NB4 (cell line): ENCODE results near the gene CSAD.

Source experiments
- DNase-seq: peaks from one replicate; pipeline ENCODE4 v3.0.0; 2010; ENCODE audit warnings: low read depth
- H3K4me3 ChIP-seq: one replicate; pipeline ENCODE4 v1.5.1; 2011; ENCODE audit warnings: mild to moderate bottlenecking, low read depth, low read length, moderate library complexity
- MAX ChIP-seq: IDR thresholded peaks from 2 replicates; pipeline ENCODE4 v1.6.1; 2011; ENCODE audit warnings: low read depth, low read length
- MYC ChIP-seq: IDR thresholded peaks from 2 replicates; pipeline ENCODE4 v1.6.1; 2011; ENCODE audit warnings: low read depth, low read length
- POLR2A ChIP-seq: IDR thresholded peaks from 2 replicates; pipeline ENCODE4 v1.6.1; 2011; ENCODE audit warnings: mild to moderate bottlenecking; ENCODE audit not compliant: insufficient read length; ENCODE audit errors: extremely low read depth
- TF ChIP-seq, protein P1 (sequence below): IDR thresholded peaks from one replicate; pipeline ENCODE4 v1.5.1; 2012; ENCODE audit warnings: low read depth, low read length

The CSAD gene

DNA sequence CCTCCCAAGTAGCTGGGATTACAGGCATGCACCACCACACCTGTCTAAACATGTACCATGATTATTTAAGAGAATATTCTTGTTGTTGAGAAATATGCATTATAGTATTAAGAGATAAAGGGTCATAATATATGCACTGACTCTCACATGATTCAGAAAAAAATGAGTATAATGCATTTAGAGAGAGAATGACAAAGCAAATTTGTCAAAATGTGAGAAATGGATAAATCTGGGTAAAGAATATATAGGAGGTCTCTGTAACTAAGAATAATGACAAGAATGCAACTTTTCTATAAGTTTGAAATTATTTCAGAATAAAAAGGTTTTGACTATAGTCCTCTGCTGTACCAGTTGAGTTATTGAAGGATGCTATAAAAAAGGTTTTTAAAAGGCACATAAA is 28.3 kb downstream of the CSAD start:
- TF ChIP-seq POLR2A (no peak), MYC (no peak), MAX (no peak)
- no peak for DNase-seq
- no peak overlapping the region for H3K4me3 ChIP-seq

GRCh38 chr12:53151039-53151438 is 29.7 kb downstream of the CSAD start:
- TF ChIP-seq POLR2A: no peak
- no peak for TF ChIP-seq MAX
- no peak for TF ChIP-seq MYC
- TF ChIP-seq, protein P1, sequence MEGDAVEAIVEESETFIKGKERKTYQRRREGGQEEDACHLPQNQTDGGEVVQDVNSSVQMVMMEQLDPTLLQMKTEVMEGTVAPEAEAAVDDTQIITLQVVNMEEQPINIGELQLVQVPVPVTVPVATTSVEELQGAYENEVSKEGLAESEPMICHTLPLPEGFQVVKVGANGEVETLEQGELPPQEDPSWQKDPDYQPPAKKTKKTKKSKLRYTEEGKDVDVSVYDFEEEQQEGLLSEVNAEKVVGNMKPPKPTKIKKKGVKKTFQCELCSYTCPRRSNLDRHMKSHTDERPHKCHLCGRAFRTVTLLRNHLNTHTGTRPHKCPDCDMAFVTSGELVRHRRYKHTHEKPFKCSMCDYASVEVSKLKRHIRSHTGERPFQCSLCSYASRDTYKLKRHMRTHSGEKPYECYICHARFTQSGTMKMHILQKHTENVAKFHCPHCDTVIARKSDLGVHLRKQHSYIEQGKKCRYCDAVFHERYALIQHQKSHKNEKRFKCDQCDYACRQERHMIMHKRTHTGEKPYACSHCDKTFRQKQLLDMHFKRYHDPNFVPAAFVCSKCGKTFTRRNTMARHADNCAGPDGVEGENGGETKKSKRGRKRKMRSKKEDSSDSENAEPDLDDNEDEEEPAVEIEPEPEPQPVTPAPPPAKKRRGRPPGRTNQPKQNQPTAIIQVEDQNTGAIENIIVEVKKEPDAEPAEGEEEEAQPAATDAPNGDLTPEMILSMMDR: no peak
- no peak for DNase-seq
- H3K4me3 ChIP-seq: no peak overlapping the region

DNA sequence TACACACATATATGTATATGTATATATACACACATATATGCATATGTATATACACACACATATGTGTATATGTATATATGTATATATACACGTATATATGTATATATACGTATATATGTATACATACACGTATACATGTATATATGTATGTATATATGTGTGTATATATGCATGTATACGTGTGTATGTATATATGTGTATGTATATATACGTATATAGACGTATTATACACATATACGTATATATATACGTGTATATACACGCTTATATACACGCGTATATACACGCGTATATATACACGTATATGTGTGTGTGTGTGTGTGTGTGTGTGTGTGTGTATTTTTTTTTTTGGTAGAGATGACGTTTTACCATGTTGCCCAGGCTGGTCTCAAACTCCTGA is 33.1 kb downstream of the CSAD start:
- DNase-seq: no peak
- TF ChIP-seq, protein P1: no peak
- TF ChIP-seq MAX: no peak
- TF ChIP-seq MYC: no peak

GRCh38 chr12:53147181-53147580 is 33.5 kb downstream of the CSAD start:
- no peak for TF ChIP-seq POLR2A
- H3K4me3 ChIP-seq: no peak overlapping the region

More for the DNA sequence above, 33.1 kb downstream of the CSAD start:
- H3K4me3 ChIP-seq: no peak overlapping the region

GRCh38 chr12:53145383-53146260 is 35.1 kb downstream of the CSAD start:
- no peak for TF ChIP-seq MAX
- TF ChIP-seq MYC: no peak
- TF ChIP-seq, protein P1: no peak

More at GRCh38 chr12:53147181-53147580, 33.5 kb downstream of the CSAD start:
- no peak for DNase-seq

GRCh38 chr12:53143355-53143754 is 37.4 kb downstream of the CSAD start:
- TF ChIP-seq, protein P1: no peak
- TF ChIP-seq MAX: no peak
- TF ChIP-seq MYC: no peak
- H3K4me3 ChIP-seq: no peak overlapping the region
- DNase-seq: no peak

More at GRCh38 chr12:53145383-53146260, 35.1 kb downstream of the CSAD start:
- DNase-seq: no peak
- no peak overlapping the region for H3K4me3 ChIP-seq
